HCT116 (cell line): ENCODE measurements around the gene MELTF. TPM values are rescaled to one million over a fixed set of nuclear protein-coding genes. Genes with fewer than 3 reads are reported as not detected.

ENCODE experiments used
- ATAC-seq: fragments of 200-7000 bp; cut with Tn5 transposase; 2 replicates; pipeline ENCODE4 v1.9.1; 2020; ENCODE audit warnings: mild to moderate bottlenecking, moderate library complexity
- BruUV-seq: library from RNA; stranded (reverse); fragments of 400-500 nt; replicated peaks from 2 replicates; lab custom pipeline; 2021; lab: Mats Ljungman, UMichigan
- CTCF ChIA-PET: fragments of 300-600 bp; sonication (Branson Sonifier 250); formaldehyde crosslinking; loops from one replicate; lab custom pipeline; 2021; ENCODE audit warnings: antibody characterized with exemption; lab: Charles Lee
- POLR2A ChIA-PET: fragments of 300-600, 350-600 bp; sonication (Branson Sonifier 250); formaldehyde crosslinking; loops from one replicate; lab custom pipeline; 2021; ENCODE audit warnings: antibody characterized with exemption; lab: Charles Lee
- RAD21 ChIA-PET, 2 experiments: fragments of 300-600 bp; sonication (Branson Sonifier 250); formaldehyde crosslinking; loops; one replicate each; lab custom pipeline; 2023; ENCODE audit warnings: low total read pairs in 2 of 2; ENCODE audit not compliant: uncharacterized antibody in 2 of 2, unreplicated experiment in 2 of 2, low non-redundant PET in 1 of 2; lab: Charles Lee
- DNase-seq: peaks from one replicate; pipeline ENCODE4 v3.0.0-alpha.2; 2010; ENCODE audit warnings: low read depth, low spot score
- H2AFZ ChIP-seq: fragments of 200-600 bp; shearing (Covaris generic), sonication (generic); 2 replicates; pipeline ENCODE4 v1.6.1; 2017; ENCODE audit warnings: low read depth, mixed run types, mixed read lengths, antibody characterized with exemption, low read length; ENCODE audit not compliant: poor library complexity, severe bottlenecking
- H3K27ac ChIP-seq: 2 replicates; pipeline ENCODE4 v1.5.1; 2012; ENCODE audit warnings: low read depth, low read length
- H3K27me3 ChIP-seq: fragments of 200-600 bp; sonication (generic); 2 replicates; pipeline ENCODE4 v1.6.1; 2016; ENCODE audit warnings: mixed run types, low read length, mixed read lengths; ENCODE audit not compliant: insufficient read depth
- H3K36me3 ChIP-seq, 2 experiments: fragments of 200-500 bp in 1 of 2; fragments of 200-600 bp in 1 of 2; sonication (Bioruptor generic) in 1 of 2; sonication (generic) in 1 of 2; 2 replicates each; pipeline versions ENCODE4 v1.5.1 to v1.6.1; 2014 to 2016; ENCODE audit warnings: low read length in 2 of 2, inconsistent platforms in 1 of 2, mixed read lengths in 1 of 2, mixed run types in 1 of 2; ENCODE audit not compliant: insufficient read depth in 2 of 2, control insufficient read depth in 1 of 2
- H3K4me1 ChIP-seq, 2 experiments: fragments of 200-600 bp in 1 of 2; sonication (generic) in 1 of 2; 2 replicates each; pipeline versions ENCODE4 v1.5.1 to v1.6.1; 2012 to 2017; ENCODE audit warnings: low read length in 2 of 2, inconsistent platforms in 1 of 2, mild to moderate bottlenecking in 1 of 2, mixed read lengths in 1 of 2, mixed run types in 1 of 2, moderate library complexity in 1 of 2; ENCODE audit not compliant: insufficient read depth in 2 of 2, control insufficient read depth in 1 of 2
- H3K4me2 ChIP-seq: fragments of 200-600 bp; sonication (generic); 2 replicates; pipeline ENCODE4 v1.6.1; 2017; ENCODE audit warnings: mixed run types, low read length, mixed read lengths
- H3K4me3 ChIP-seq, 2 experiments: fragments of 200-600 bp in 1 of 2; sonication (generic) in 1 of 2; replicated peaks in 1 of 2; 2 replicates each; pipeline ENCODE4 v1.5.1; 2011 to 2016; ENCODE audit warnings: low read length in 2 of 2, control low read depth in 1 of 2, low read depth in 1 of 2, mild to moderate bottlenecking in 1 of 2, mixed read lengths in 1 of 2, mixed run types in 1 of 2
- H3K79me2 ChIP-seq: fragments of 200-600 bp; sonication (generic); 2 replicates; pipeline ENCODE4 v1.6.1; 2017; ENCODE audit warnings: mild to moderate bottlenecking, mixed run types, low read length, moderate library complexity, mixed read lengths; ENCODE audit not compliant: insufficient read depth
- H3K9ac ChIP-seq: fragments of 200-600 bp; sonication (generic); 2 replicates; pipeline ENCODE4 v1.6.1; 2016; ENCODE audit warnings: low read length, mixed read lengths
- H3K9me2 ChIP-seq: fragments of 200-600 bp; sonication (generic), shearing (Covaris generic); 2 replicates; pipeline ENCODE4 v1.6.1; 2017; ENCODE audit warnings: mixed run types, mild to moderate bottlenecking, moderate library complexity; ENCODE audit not compliant: insufficient read depth
- H3K9me3 ChIP-seq, 2 experiments: fragments of 200-500 bp in 1 of 2; fragments of 200-600 bp in 1 of 2; sonication (Bioruptor generic) in 1 of 2; sonication (generic) in 1 of 2; 2 replicates each; pipeline ENCODE4 v1.6.1; 2014 to 2017; ENCODE audit warnings: low read length in 2 of 2, mixed read lengths in 2 of 2, inconsistent platforms in 1 of 2, low read depth in 1 of 2, mild to moderate bottlenecking in 1 of 2, mixed run types in 1 of 2, moderate library complexity in 1 of 2; ENCODE audit not compliant: control insufficient read depth in 1 of 2, insufficient read depth in 1 of 2
- H4K20me1 ChIP-seq: fragments of 200-600 bp; sonication (generic), shearing (Covaris generic); 2 replicates; pipeline ENCODE4 v1.6.1; 2017; ENCODE audit warnings: mixed run types, mild to moderate bottlenecking, moderate library complexity; ENCODE audit not compliant: insufficient read depth
- CEBPB ChIP-seq: IDR thresholded peaks from 2 replicates; pipeline ENCODE4 v1.6.1; 2012; ENCODE audit warnings: low read depth
- CTCF ChIP-seq, 3 experiments: fragments of 200-600 bp in 1 of 3; sonication (generic) in 1 of 3; IDR thresholded peaks in 2 of 3; conservative IDR thresholded peaks in 1 of 3; 2 replicates each; pipeline ENCODE4 v1.5.1; 2012 to 2017; ENCODE audit warnings: low read depth in 2 of 3, low read length in 2 of 3, antibody characterized with exemption in 1 of 3, borderline replicate concordance in 1 of 3, control low read depth in 1 of 3, mild to moderate bottlenecking in 1 of 3, mixed read lengths in 1 of 3, mixed run types in 1 of 3, moderate library complexity in 1 of 3; ENCODE audit not compliant: insufficient read depth in 1 of 3
- EGR1 ChIP-seq: IDR thresholded peaks from 2 replicates; pipeline ENCODE4 v1.6.1; 2012; ENCODE audit warnings: low read depth
- EZH2 ChIP-seq: fragments of 200-600 bp; sonication (generic); IDR thresholded peaks from 2 replicates; pipeline ENCODE4 v1.6.1; 2017; ENCODE audit warnings: antibody characterized with exemption, mixed run types
- EZH2phosphoT487 ChIP-seq: fragments of 200-600 bp; IDR thresholded peaks from 2 replicates; pipeline ENCODE4 v1.6.1; 2018; ENCODE audit warnings: antibody characterized with exemption, borderline replicate concordance
- JUND ChIP-seq: IDR thresholded peaks from 2 replicates; pipeline ENCODE4 v1.6.1; 2012
- POLR2A ChIP-seq: IDR thresholded peaks from 2 replicates; pipeline ENCODE4 v1.7.0; 2011; ENCODE audit warnings: borderline replicate concordance; ENCODE audit not compliant: insufficient read depth, insufficient read length; ENCODE audit errors: extremely low read depth
- POLR2AphosphoS5 ChIP-seq: IDR thresholded peaks from 2 replicates; pipeline ENCODE4 v1.6.1; 2011; ENCODE audit warnings: mild to moderate bottlenecking, low read depth, low read length, moderate library complexity
- RAD21 ChIP-seq: IDR thresholded peaks from 2 replicates; pipeline ENCODE4 v1.6.1; 2012; ENCODE audit warnings: low read depth, mild to moderate bottlenecking
- REST ChIP-seq: IDR thresholded peaks from 2 replicates; pipeline ENCODE4 v1.6.1; 2012; ENCODE audit warnings: low read depth
- SIN3A ChIP-seq: IDR thresholded peaks from 2 replicates; pipeline ENCODE4 v1.6.1; 2012; ENCODE audit warnings: low read depth
- SP1 ChIP-seq: IDR thresholded peaks from 2 replicates; pipeline ENCODE4 v1.6.1; 2012; ENCODE audit warnings: low read depth
- TCF7L2 ChIP-seq: IDR thresholded peaks from 2 replicates; pipeline ENCODE4 v1.7.0; 2011; ENCODE audit warnings: borderline replicate concordance, inconsistent platforms; ENCODE audit not compliant: insufficient read depth, insufficient read length; ENCODE audit errors: extremely low read depth
- ZBTB33 ChIP-seq: IDR thresholded peaks from 2 replicates; pipeline ENCODE4 v1.6.1; 2011; ENCODE audit warnings: mild to moderate bottlenecking, low read length, moderate library complexity; ENCODE audit not compliant: insufficient replicate concordance; ENCODE audit errors: extremely low read depth
- ZFX ChIP-seq: fragments of 450-650 bp; IDR thresholded peaks from 2 replicates; pipeline ENCODE4 v1.6.1; 2017
- ZNF274 ChIP-seq: fragments of 200-500 bp; sonication (Bioruptor generic); IDR thresholded peaks from 2 replicates; pipeline ENCODE4 v1.6.1; 2014; ENCODE audit warnings: mild to moderate bottlenecking, low read depth, low read length, inconsistent platforms
- intact Hi-C: fragments of 100-400 bp; cut with micrococcal nuclease; formaldehyde crosslinking; loops from 2 replicates; pipeline ENCODE4 v1.10.0; 2022
- total RNA-seq: library from RNA; stranded (reverse); gene quantifications from one replicate; pipeline ENCODE4 v1.2.1, GENCODE V29; 2021; ENCODE audit not compliant: unreplicated experiment
- TF ChIP-seq, protein P1 (sequence below): IDR thresholded peaks from 2 replicates; pipeline ENCODE4 v1.6.1; 2012

Gene MELTF
- total RNA-seq, 1 experiment from 2014 or later = 47.6 TPM

- intact Hi-C loops = no loop called here
- ATAC-seq = no peak
- POLR2A ChIA-PET = interaction anchor here (1.4 kb wide), 1 partner anchor 10 kb away, joined by 3 read pairs; no protein-coding TSS in a partner anchor
These were observed 12.4 kb upstream of the MELTF start for GRCh38 chr3:197041875-197042488.

More at GRCh38 chr3:197041875-197042488, 12.4 kb upstream of the MELTF start:
- Histone ChIP-seq H3K79me2 (no peaks in the 10 kb centered on the region), H2AFZ (no peak overlapping the region), H4K20me1 (no peaks in the 10 kb centered on the region), H3K4me3 (no peak overlapping the region), H3K4me1 (no peaks in the 10 kb centered on the region), H3K9ac (no peak overlapping the region), H3K36me3 (peaks cover 4 to 10% of the 10 kb centered on the region in 2 experiments; a peak in 2 of 4 replicates), H3K4me2 (no peak overlapping the region), H3K27me3 (no peaks in the 10 kb centered on the region), H3K9me2 (no peaks in the 10 kb centered on the region), H3K9me3 (no peaks in the 10 kb centered on the region), H3K27ac (no peak overlapping the region)
- ChIA-PET RAD21 (no interaction called here), CTCF (interaction anchor here (3.2 kb wide), 1 partner anchor 12 kb away, joined by 9 read pairs; the partner anchor contains the start of gene MELTF)
- TF ChIP-seq JUND = no peak
- no peak for TF ChIP-seq POLR2AphosphoS5
- no peak for TF ChIP-seq EGR1
- TF ChIP-seq ZBTB33 = no peak
- TF ChIP-seq, protein P1, sequence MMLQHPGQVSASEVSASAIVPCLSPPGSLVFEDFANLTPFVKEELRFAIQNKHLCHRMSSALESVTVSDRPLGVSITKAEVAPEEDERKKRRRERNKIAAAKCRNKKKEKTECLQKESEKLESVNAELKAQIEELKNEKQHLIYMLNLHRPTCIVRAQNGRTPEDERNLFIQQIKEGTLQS = no peak
- no peak for TF ChIP-seq SIN3A
- no peak for TF ChIP-seq TCF7L2
- no peak for TF ChIP-seq CTCF (IDR thresholded peaks at IDR 0.05 in 2 of 3, conservative IDR thresholded peaks at IDR 0.05 in 1 of 3; ENCODE audit: borderline replicate concordance in 1 of 3, insufficient read depth in 1 of 3, low read depth in 2 of 3, low read length in 2 of 3)
- no peak for TF ChIP-seq RAD21
- no peak for TF ChIP-seq ZFX
- TF ChIP-seq SP1 = no peak
- no peak for TF ChIP-seq EZH2
- no peak for TF ChIP-seq EZH2phosphoT487
- TF ChIP-seq POLR2A = no peak
- TF ChIP-seq ZNF274 = no peak
- TF ChIP-seq REST = no peak
- no peak for TF ChIP-seq CEBPB
- no peak for DNase-seq
- BruUV-seq = no TSS peak
